Trophoblast cell (in vitro differentiated cells and primary cell): ENCODE measurements around the gene RXRB. TPM values are rescaled to one million over a fixed set of nuclear protein-coding genes. Genes with fewer than 3 reads are reported as not detected.

Experiments used
- DNase-seq, 2 donors: peaks; one replicate each; pipeline ENCODE4 v3.0.0-alpha.2; 2016
- H2AFZ ChIP-seq: 2 replicates; pipeline ENCODE4 v1.6.1; 2013; ENCODE audit warnings: low read length, moderate library complexity, mild to moderate bottlenecking; ENCODE audit not compliant: insufficient read depth, poor library complexity
- H2AK5ac ChIP-seq: 2 replicates; pipeline ENCODE4 v1.6.1; 2013; ENCODE audit warnings: mild to moderate bottlenecking, low read length
- H2BK120ac ChIP-seq: 2 replicates; pipeline ENCODE4 v1.6.1; 2013; ENCODE audit warnings: low read length, mild to moderate bottlenecking, moderate library complexity; ENCODE audit not compliant: insufficient read depth, poor library complexity
- H2BK12ac ChIP-seq: 2 replicates; pipeline ENCODE4 v1.6.1; 2013; ENCODE audit warnings: mild to moderate bottlenecking, low read length, moderate library complexity
- H2BK5ac ChIP-seq: 2 replicates; pipeline ENCODE4 v1.6.1; 2013; ENCODE audit warnings: low read length, low read depth, moderate library complexity, mild to moderate bottlenecking; ENCODE audit not compliant: poor library complexity
- H3K14ac ChIP-seq: 2 replicates; pipeline ENCODE4 v1.6.1; 2013; ENCODE audit warnings: mild to moderate bottlenecking, low read length
- H3K18ac ChIP-seq: 2 replicates; pipeline ENCODE4 v1.6.1; 2013; ENCODE audit warnings: mild to moderate bottlenecking, low read length
- H3K23ac ChIP-seq: 2 replicates; pipeline ENCODE4 v1.6.1; 2013; ENCODE audit warnings: low read length
- H3K27ac ChIP-seq: 2 replicates; pipeline ENCODE4 v1.5.1; 2013; ENCODE audit warnings: low read depth, mild to moderate bottlenecking, inconsistent platforms, low read length, moderate library complexity
- H3K27me3 ChIP-seq: 2 replicates; pipeline ENCODE4 v1.6.1; 2013; ENCODE audit warnings: inconsistent platforms, mild to moderate bottlenecking, low read length, moderate library complexity; ENCODE audit not compliant: insufficient read depth
- H3K36me3 ChIP-seq, 2 experiments: 1 replicate in 1 of 2; 2 replicates in 1 of 2; pipeline ENCODE4 v1.6.1; 2013; ENCODE audit warnings: low read length in 2 of 2, mild to moderate bottlenecking in 2 of 2, moderate library complexity in 1 of 2; ENCODE audit not compliant: insufficient read depth in 2 of 2, control insufficient read depth in 1 of 2
- H3K4ac ChIP-seq: 2 replicates; pipeline ENCODE4 v1.6.1; 2013; ENCODE audit warnings: low read depth, mild to moderate bottlenecking, low read length, moderate library complexity
- H3K4me1 ChIP-seq, 2 experiments: 1 replicate in 1 of 2; 2 replicates in 1 of 2; pipeline ENCODE4 v1.6.1; 2013; ENCODE audit warnings: low read length in 2 of 2, mild to moderate bottlenecking in 2 of 2, moderate library complexity in 1 of 2; ENCODE audit not compliant: insufficient read depth in 2 of 2, control insufficient read depth in 1 of 2
- H3K4me2 ChIP-seq: 2 replicates; pipeline ENCODE4 v1.6.1; 2013; ENCODE audit warnings: inconsistent platforms, mild to moderate bottlenecking, low read length, moderate library complexity
- H3K4me3 ChIP-seq: 2 replicates; pipeline ENCODE4 v1.5.1; 2013; ENCODE audit warnings: mild to moderate bottlenecking, low read depth, low read length, inconsistent platforms
- H3K79me1 ChIP-seq: one replicate; pipeline ENCODE4 v1.6.1; 2013; ENCODE audit warnings: low read length
- H3K79me2 ChIP-seq: 2 replicates; pipeline ENCODE4 v1.6.1; 2013; ENCODE audit warnings: low read length, mild to moderate bottlenecking; ENCODE audit not compliant: control insufficient read depth, insufficient read depth, poor library complexity
- H3K9ac ChIP-seq: 2 replicates; pipeline ENCODE4 v1.6.1; 2013; ENCODE audit warnings: mild to moderate bottlenecking, low read length
- H3K9me3 ChIP-seq: 2 replicates; pipeline ENCODE4 v1.6.1; 2013; ENCODE audit warnings: low read depth, mild to moderate bottlenecking, control low read depth, inconsistent platforms, low read length; ENCODE audit not compliant: insufficient read depth
- H4K12ac ChIP-seq: 2 replicates; pipeline ENCODE4 v1.6.1; 2013; ENCODE audit warnings: low read depth, mild to moderate bottlenecking, low read length, moderate library complexity
- H4K8ac ChIP-seq: 2 replicates; pipeline ENCODE4 v1.6.1; 2013; ENCODE audit warnings: low read depth, mild to moderate bottlenecking, low read length, moderate library complexity
- H4K91ac ChIP-seq: one replicate; pipeline ENCODE4 v1.6.1; 2013; ENCODE audit warnings: low read depth, mild to moderate bottlenecking, low read length, moderate library complexity
- WGBS: extraction: QIAGEN DNeasy Blood & Tissue Kit; methylation state at CpG from one replicate; pipeline ENCODE4 v1.1.7; 2013; ENCODE audit warnings: missing lambda C conversion rate; ENCODE audit not compliant: insufficient read length, insufficient coverage; ENCODE audit errors: extremely low coverage; 5-methylcytosine and 5-hydroxymethylcytosine counted together
- polyA plus RNA-seq: library from polyadenylated mRNA; stranded (reverse); fragments of 200-250 nt; gene quantifications from 2 replicates; pipeline ENCODE4 v1.2.3, GENCODE V29; 2013

Gene RXRB
- polyA plus RNA-seq = 13.5 and 14.4 TPM in 2 replicates

DNA sequence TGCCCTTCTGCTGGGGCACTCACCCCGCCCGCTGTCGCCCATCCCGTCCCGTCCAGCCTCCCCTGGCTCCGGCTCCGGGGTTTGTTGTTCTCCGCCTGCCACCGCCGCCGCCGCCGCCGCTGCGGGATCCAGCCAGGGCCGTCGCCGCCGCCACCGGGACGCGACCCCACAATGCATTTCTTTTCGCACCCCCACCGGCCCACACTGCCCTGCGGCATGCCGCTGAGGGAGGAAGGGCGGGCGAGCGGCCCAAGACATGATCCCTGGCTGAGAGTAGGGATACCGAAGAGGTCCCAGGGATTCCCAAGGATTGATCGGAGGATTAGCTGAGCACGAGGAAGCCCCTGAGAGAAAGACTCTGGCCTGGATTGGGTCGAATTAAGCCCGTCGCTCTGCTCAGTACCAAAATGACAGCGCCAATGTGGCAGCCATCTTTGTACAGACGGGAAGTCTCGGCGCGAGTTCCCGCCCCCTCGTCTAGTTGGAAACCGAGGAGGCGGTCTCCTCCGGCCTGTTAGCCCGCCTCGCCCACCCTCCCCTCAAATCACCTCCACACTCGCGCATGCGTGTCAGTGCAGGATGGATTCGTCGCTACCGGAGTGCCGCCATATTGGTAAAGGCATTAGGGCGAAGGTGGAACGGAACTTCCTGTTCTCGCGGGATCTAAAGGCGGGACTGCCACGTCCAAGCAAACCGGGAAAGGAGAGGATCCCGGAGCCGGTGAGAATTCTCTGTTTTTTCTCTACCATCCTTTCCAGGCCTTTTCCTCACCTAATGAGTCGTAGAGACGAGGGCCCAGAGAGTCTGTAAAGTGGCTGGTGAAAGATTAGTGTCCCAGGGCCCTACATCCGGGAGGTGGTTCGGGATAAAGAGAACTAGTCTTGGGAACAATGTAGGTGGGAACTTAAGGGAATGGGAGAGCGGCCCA is at the start of gene RXRB, which contains the start of gene SLC39A7:
TSS of gene RXRB (minus strand) at position 447 of the 928 bp plus-strand sequence. CDS start at position 258, 189 bp downstream.
TSS of gene SLC39A7 (plus strand) at position 649 of the 928 bp plus-strand sequence. CDS start 379 bp downstream, outside the sequence.
- Histone ChIP-seq H3K4me3 (peak within 1 kb of the TSS; percentile 82), H2BK12ac (peak within 1 kb of the TSS; percentile 44), H3K79me1 (peaks cover 14% of the 10 kb centered on the region), H3K4me1 (peaks cover 18 to 32% of the 10 kb centered on the region in 2 experiments), H3K79me2 (peaks cover 20% of the 10 kb centered on the region), H3K14ac (peak within 1 kb of the TSS; percentile 85), H3K9me3 (peaks cover 3% of the 10 kb centered on the region), H2AK5ac (peak within 1 kb of the TSS; percentile 65), H3K9ac (peak within 1 kb of the TSS; percentile 97), H3K27me3 (no peaks in the 10 kb centered on the region), H2BK120ac (peak within 1 kb of the TSS; percentile 60), H2BK5ac (peak within 1 kb of the TSS; percentile 54), H3K23ac (no peak within 1 kb of the TSS), H2AFZ (peak within 1 kb of the TSS; percentile 51), H3K4me2 (peak within 1 kb of the TSS; percentile 91), H4K8ac (peak within 1 kb of the TSS; percentile 80), H3K18ac (peak within 1 kb of the TSS; percentile 95), H4K12ac (peak within 1 kb of the TSS; percentile 55), H3K36me3 (peaks cover 32 to 36% of the 10 kb centered on the region in 2 experiments), H3K4ac (peak within 1 kb of the TSS; percentile 97), H4K91ac (peak within 1 kb of the TSS; percentile 91), H3K27ac (peak within 1 kb of the TSS; percentile 90)
- DNase-seq = peak; percentile 100
- WGBS = no CpG with 5 or more reads among the region's 68 CpGs

DNA sequence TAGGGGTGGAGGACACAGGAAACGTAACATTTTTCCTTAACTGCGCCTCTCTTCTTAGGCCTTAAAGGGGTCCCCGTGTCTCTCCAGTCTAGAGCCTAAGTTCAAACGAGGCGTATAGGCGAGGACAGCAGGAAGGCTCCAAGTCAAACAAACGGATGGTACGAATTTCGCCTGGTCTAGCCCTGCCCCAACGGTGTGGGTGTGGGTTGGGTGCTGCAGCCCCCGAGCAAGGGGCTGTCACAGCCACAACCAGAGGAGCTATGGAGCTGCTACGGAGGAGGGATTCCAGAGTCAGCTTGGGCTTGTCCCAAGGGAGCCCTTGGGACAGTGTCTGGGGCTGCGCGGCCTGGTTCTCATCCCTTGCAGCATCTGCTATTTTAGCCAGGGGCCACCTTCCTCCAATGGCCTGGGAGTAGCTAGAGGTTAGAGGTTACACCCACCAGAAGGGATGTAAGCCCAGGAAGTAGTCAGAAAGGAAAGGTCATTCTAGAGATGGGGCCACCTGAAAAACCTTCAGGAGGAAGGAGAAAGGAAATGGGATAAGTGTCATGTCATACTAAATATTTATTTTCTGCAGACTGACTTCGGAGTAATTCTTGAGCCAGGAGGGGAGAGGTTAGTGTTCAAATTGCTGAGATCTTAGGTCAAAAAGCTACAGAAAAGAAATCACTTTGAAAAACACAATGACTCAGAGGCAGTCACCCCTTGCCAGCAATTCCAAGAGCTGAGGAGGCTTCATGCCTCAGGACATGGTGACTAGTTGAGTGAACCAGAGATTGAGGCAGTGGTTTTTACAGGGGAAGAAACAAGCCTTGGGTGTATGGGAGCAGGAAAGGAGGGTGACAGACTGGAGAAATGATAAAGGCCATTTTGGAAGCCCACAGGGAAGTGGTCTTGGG is 49.5 kb upstream of the RXRB start:
- peak; percentile 44 to 48 for DNase-seq
- H3K18ac ChIP-seq = no peak overlapping the region
- H4K91ac ChIP-seq = peak overlapping the region; percentile 3
- H3K4ac ChIP-seq = no peak overlapping the region
- H3K4me3 ChIP-seq = peak overlapping the region; percentile 73
- no peak overlapping the region for H3K23ac ChIP-seq
- H3K27ac ChIP-seq = peak overlapping the region; percentile 25
- peaks cover 5% of the 10 kb centered on the region in 2 experiments for H3K36me3 ChIP-seq
- H4K8ac ChIP-seq = peak overlapping the region; percentile 63
- H3K79me1 ChIP-seq = peaks cover 6% of the 10 kb centered on the region
- no peaks in the 10 kb centered on the region for H3K79me2 ChIP-seq
- peaks cover 12 to 14% of the 10 kb centered on the region in 2 experiments for H3K4me1 ChIP-seq
- no peak overlapping the region for H2BK5ac ChIP-seq
- peak overlapping the region; percentile 28 for H4K12ac ChIP-seq
- no peaks in the 10 kb centered on the region for H3K9me3 ChIP-seq
- H3K9ac ChIP-seq = peak overlapping the region; percentile 78
- no peak overlapping the region for H2BK12ac ChIP-seq
- no CpG with 5 or more reads among the region's 15 CpGs for WGBS
- no peak overlapping the region for H2BK120ac ChIP-seq
- H2AFZ ChIP-seq = no peak overlapping the region
- peak overlapping the region; percentile 13 for H2AK5ac ChIP-seq
- no peaks in the 10 kb centered on the region for H3K27me3 ChIP-seq
- peak overlapping the region; percentile 9 for H3K14ac ChIP-seq
- peak overlapping the region; percentile 91 for H3K4me2 ChIP-seq

DNA sequence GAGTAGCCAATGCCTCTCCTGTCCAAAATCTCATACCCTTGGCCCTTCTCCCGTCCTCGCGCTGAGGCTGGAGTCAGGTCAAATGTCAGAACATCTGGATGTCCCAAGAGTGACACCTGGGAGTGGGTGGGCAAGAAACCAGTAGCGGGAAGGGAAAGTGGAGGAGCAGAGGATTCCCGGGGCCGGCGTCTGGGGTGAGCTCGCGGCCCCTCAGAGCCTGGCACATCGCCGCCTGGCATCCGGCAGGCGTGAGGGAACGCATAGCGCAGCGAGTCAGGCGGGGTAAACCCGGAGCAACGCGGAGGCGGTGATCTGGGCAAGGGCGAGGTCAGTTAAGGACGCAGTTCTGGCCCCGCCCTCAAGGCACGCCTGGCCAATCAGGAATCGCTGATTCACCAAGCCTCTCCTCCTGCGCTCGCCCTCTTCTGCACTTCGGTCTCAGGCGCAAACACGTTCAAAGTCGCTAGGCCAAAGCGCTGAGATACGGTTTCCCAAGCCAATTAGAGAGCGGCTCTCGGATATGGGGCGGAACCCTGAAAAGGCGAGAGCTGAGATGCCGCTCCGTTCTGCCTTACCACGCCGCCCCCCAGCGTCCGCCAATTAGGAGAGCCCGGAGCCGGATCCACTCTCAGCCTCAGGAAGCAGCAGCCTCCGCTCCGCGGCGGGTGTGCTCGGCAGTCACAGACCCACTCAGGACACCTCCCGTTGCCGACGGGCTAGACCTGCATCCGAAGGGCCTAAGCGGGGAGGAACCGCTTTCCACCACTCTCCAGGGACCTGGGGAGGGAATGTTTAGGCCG is 48.7 kb upstream of the RXRB start:
- peak overlapping the region; percentile 3 for H4K91ac ChIP-seq
- peak overlapping the region; percentile 62 for H4K8ac ChIP-seq
- no peak overlapping the region for H3K18ac ChIP-seq
- H3K36me3 ChIP-seq = peaks cover 5% of the 10 kb centered on the region in 2 experiments
- no peaks in the 10 kb centered on the region for H3K27me3 ChIP-seq
- H2AFZ ChIP-seq = peak overlapping the region; percentile 71
- no peak overlapping the region for H2BK5ac ChIP-seq
- H3K9ac ChIP-seq = peak overlapping the region; percentile 78
- no peaks in the 10 kb centered on the region for H3K9me3 ChIP-seq
- DNase-seq = peak; percentile 99
- H2BK120ac ChIP-seq = no peak overlapping the region
- peak overlapping the region; percentile 25 for H3K27ac ChIP-seq
- peaks cover 12 to 14% of the 10 kb centered on the region in 2 experiments for H3K4me1 ChIP-seq
- H4K12ac ChIP-seq = peak overlapping the region; percentile 14
- no peak overlapping the region for H3K4ac ChIP-seq
- H3K79me2 ChIP-seq = no peaks in the 10 kb centered on the region
- WGBS = no CpG with 5 or more reads among the region's 58 CpGs
- peak overlapping the region; percentile 91 for H3K4me2 ChIP-seq
- peak overlapping the region; percentile 73 for H3K4me3 ChIP-seq
- peak overlapping the region; percentile 9 for H3K14ac ChIP-seq
- peaks cover 6% of the 10 kb centered on the region for H3K79me1 ChIP-seq
- H2AK5ac ChIP-seq = no peak overlapping the region
- no peak overlapping the region for H3K23ac ChIP-seq
- H2BK12ac ChIP-seq = no peak overlapping the region
